ENCODE results near the gene FAM216B.

Gene FAM216B

DNA sequence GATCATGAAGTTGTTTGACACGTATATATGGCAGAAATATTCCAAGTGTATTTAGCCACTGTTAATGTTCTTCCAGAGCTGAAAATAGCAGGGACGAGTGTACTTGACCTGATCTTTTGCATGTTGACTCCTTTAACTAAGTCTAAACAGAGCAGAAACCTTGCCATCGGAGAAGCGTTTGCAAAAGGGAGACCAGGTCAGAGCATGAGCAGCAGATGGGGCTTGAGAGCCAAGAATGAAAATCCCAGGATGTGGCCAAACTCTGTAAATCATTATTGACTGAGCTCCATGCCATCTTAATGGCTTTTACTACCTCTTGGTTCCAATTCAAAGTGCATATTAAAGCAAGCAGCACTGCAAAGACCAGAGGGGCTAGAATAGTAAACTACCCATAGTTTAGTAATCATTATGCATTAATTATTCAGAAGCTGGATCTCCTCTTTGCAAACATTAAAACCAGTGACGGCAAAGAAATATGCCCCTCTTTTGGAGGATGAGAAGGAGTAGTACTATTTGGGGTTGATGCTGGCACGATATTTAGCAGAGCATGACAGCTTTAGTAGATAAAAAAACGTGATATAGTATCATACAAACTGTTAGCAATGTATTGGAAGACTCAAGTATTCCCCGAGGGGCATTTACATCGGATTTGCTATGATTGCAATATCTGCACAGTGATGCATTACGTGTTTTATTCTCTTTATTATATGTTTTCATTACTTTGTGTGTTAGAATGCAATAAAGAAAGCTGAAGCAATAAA lies 55.7 kb downstream of the FAM216B start:
- no peak for DNase-seq
